Spleen (tissue), 11 donors: ENCODE measurements around the gene COCH. TPM values are rescaled to one million over a fixed set of nuclear protein-coding genes. Genes with fewer than 3 reads are reported as not detected.
"Not testable (repeated sequence)": the region's sequence is repeated elsewhere in the genome, so short reads cannot be mapped to it uniquely, and the experiment has no call there.

Experiments
- DNase-seq: peaks from one replicate; pipeline ENCODE4 v3.0.0-alpha.2; 2020
- H3K27ac ChIP-seq, 8 donors: fragments of 200-600 bp; sonication (generic) in 7 of 8; 1 replicate in 4 of 8; 2 replicates in 4 of 8; pipeline versions ENCODE4 v1.5.0 to v1.8.0; 2016 to 2021; ENCODE audit warnings: inconsistent platforms in 4 of 8, mild to moderate bottlenecking in 4 of 8, moderate library complexity in 1 of 8
- H3K27me3 ChIP-seq, 7 donors: fragments of 200-600 bp; sonication (generic) in 6 of 7; replicated peaks in 1 of 7; 1 replicate in 4 of 7; 2 replicates in 3 of 7; pipeline versions ENCODE4 v1.5.0 to v1.8.0; 2016 to 2021; ENCODE audit warnings: inconsistent platforms in 3 of 7, mild to moderate bottlenecking in 1 of 7
- H3K36me3 ChIP-seq, 6 donors: fragments of 200-600 bp; sonication (generic) in 5 of 6; 1 replicate in 4 of 6; 2 replicates in 2 of 6; pipeline versions ENCODE4 v1.5.0 to v1.8.0; 2016 to 2021; ENCODE audit warnings: inconsistent platforms in 2 of 6
- H3K4me1 ChIP-seq, 6 donors: fragments of 200-600 bp; sonication (generic) in 5 of 6; 1 replicate in 3 of 6; 2 replicates in 3 of 6; pipeline versions ENCODE4 v1.5.0 to v1.8.0; 2016 to 2021; ENCODE audit warnings: inconsistent platforms in 3 of 6
- H3K4me3 ChIP-seq, 8 donors: fragments of 200-600 bp; sonication (generic) in 7 of 8; 1 replicate in 4 of 8; 2 replicates in 4 of 8; pipeline versions ENCODE4 v1.5.0 to v1.8.0; 2016 to 2021; ENCODE audit warnings: inconsistent platforms in 4 of 8, mild to moderate bottlenecking in 4 of 8, moderate library complexity in 2 of 8
- H3K9me3 ChIP-seq, 8 donors: fragments of 200-600 bp; sonication (generic) in 7 of 8; 1 replicate in 4 of 8; 2 replicates in 4 of 8; pipeline versions ENCODE4 v1.5.0 to v1.8.0; 2016 to 2021; ENCODE audit warnings: inconsistent platforms in 4 of 8
- POLR2A ChIP-seq, 3 donors: fragments of 450-650 bp; IDR thresholded peaks; one replicate each; pipeline ENCODE4 v1.5.1; 2017; ENCODE audit warnings: antibody characterized with exemption in 3 of 3, mild to moderate bottlenecking in 1 of 3
- POLR2AphosphoS5 ChIP-seq, 3 donors: sonication (generic); formaldehyde crosslinking; IDR thresholded peaks; one replicate each; pipeline ENCODE4 v1.5.1; 2017; ENCODE audit warnings: antibody characterized with exemption in 3 of 3
- WGBS, 5 donors: extraction: QIAGEN DNeasy Blood & Tissue Kit in 3 of 5; methylation state at CpG; one replicate each; pipeline versions ENCODE4 v1.1.5 to v1.1.7; 2013 to 2018; 5-methylcytosine and 5-hydroxymethylcytosine counted together
- intact Hi-C: fragments of 100-400 bp; cut with DNase I; formaldehyde crosslinking; loops from one replicate; pipeline ENCODE4 v1.15.0; 2023; ENCODE audit warnings: low total_unique reads
- polyA plus RNA-seq, 3 donors: library from polyadenylated mRNA; stranded (reverse); fragments of 200-250 nt; gene quantifications; one replicate each; pipeline ENCODE4 v1.2.1, GENCODE V29; 2013
- total RNA-seq, 7 donors: library from RNA; depleted of rRNA in 3 of 7; stranded (reverse); fragments of >200 nt in 3 of 7; fragmentation: NEBNext Ultra II Directional in 4 of 7; extraction: Animal tissue kit (Norgen Biotek cat#: 25700) in 4 of 7; gene quantifications; one replicate each; pipeline versions ENCODE4 v1.1.0 to v1.2.1, GENCODE V29; 2016 to 2021
- TF ChIP-seq, protein P1 (sequence below), 11 experiments: fragments of 200-600 bp in 7 of 11; fragments of 450-650 bp in 4 of 11; sonication (generic) in 4 of 11; IDR thresholded peaks in 8 of 11; conservative IDR thresholded peaks in 3 of 11; 1 replicate in 7 of 11; 2 replicates in 4 of 11; pipeline versions ENCODE4 v1.4.0 to v1.8.0; 2016 to 2021; ENCODE audit warnings: antibody characterized with exemption in 11 of 11, inconsistent platforms in 4 of 11, mild to moderate bottlenecking in 1 of 11
- donor health status: healthy with polysubstance abuse.
- donor health status: DM: no; HTN: no; CAD: no; lungs with moderate emphysema.
- donor health status: DM: no; HTN: no; CAD: no.
- donor health status: Bipolar disorder and iron deficiency.
- donor health status: healthy.
- donor health status: DM: no; HTN: no; CAD: no.
- donor health status: DM: yes; HTN: yes; CAD: no.

The COCH gene
- total and polyA plus RNA-seq, 10 donors, result 1.0 to 7.0 (median 2.2) TPM

GRCh38 chr14:30921305-30921704 lies 46.9 kb downstream of the COCH start:
- H3K4me3 ChIP-seq, result no peak overlapping the region
- peaks cover 0 to 13% (median 5%) of the 10 kb centered on the region in 6 donors for H3K4me1 ChIP-seq
- H3K36me3 ChIP-seq, result peaks cover 0 to 57% (median 10%) of the 10 kb centered on the region in 6 donors
- no peaks in the 10 kb centered on the region for H3K9me3 ChIP-seq
- intact Hi-C loops, result no loop called here
- WGBS, 5 donors, result 31 to 47% (median 32%) methylated on average over 1 of the region's 1 CpG
- DNase-seq, result no peak
- no peak overlapping the region for H3K27ac ChIP-seq
- TF ChIP-seq, protein P1, sequence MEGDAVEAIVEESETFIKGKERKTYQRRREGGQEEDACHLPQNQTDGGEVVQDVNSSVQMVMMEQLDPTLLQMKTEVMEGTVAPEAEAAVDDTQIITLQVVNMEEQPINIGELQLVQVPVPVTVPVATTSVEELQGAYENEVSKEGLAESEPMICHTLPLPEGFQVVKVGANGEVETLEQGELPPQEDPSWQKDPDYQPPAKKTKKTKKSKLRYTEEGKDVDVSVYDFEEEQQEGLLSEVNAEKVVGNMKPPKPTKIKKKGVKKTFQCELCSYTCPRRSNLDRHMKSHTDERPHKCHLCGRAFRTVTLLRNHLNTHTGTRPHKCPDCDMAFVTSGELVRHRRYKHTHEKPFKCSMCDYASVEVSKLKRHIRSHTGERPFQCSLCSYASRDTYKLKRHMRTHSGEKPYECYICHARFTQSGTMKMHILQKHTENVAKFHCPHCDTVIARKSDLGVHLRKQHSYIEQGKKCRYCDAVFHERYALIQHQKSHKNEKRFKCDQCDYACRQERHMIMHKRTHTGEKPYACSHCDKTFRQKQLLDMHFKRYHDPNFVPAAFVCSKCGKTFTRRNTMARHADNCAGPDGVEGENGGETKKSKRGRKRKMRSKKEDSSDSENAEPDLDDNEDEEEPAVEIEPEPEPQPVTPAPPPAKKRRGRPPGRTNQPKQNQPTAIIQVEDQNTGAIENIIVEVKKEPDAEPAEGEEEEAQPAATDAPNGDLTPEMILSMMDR (IDR thresholded peaks at IDR 0.05 in 8 of 11, conservative IDR thresholded peaks at IDR 0.05 in 3 of 11), result no peak
- TF ChIP-seq POLR2AphosphoS5 (IDR thresholded peaks at IDR 0.05) (no peak), POLR2A (IDR thresholded peaks at IDR 0.05) (no peak)
- H3K27me3 ChIP-seq, result no peaks in the 10 kb centered on the region

- H3K4me3 ChIP-seq, result no peak overlapping the region
- no peaks in the 10 kb centered on the region for H3K27me3 ChIP-seq
- TF ChIP-seq, protein P1 (IDR thresholded peaks at IDR 0.05 in 8 of 11, conservative IDR thresholded peaks at IDR 0.05 in 3 of 11), result no peak
- TF ChIP-seq POLR2A (IDR thresholded peaks at IDR 0.05), result no peak
- TF ChIP-seq POLR2AphosphoS5 (IDR thresholded peaks at IDR 0.05), result no peak
- no peak overlapping the region for H3K27ac ChIP-seq
- 71 to 100% (median 85%) methylated on average over 2 of the region's 2 CpGs for WGBS, 5 donors
- no peaks in the 10 kb centered on the region for H3K9me3 ChIP-seq
- peaks cover 0 to 57% (median 10%) of the 10 kb centered on the region in 6 donors for H3K36me3 ChIP-seq
- intact Hi-C loops, result no loop called here
- peaks cover 0 to 13% (median 5%) of the 10 kb centered on the region in 6 donors for H3K4me1 ChIP-seq
- DNase-seq, result no peak
Measured at GRCh38 chr14:30921788-30922187, 47.4 kb downstream of the COCH start.

DNA sequence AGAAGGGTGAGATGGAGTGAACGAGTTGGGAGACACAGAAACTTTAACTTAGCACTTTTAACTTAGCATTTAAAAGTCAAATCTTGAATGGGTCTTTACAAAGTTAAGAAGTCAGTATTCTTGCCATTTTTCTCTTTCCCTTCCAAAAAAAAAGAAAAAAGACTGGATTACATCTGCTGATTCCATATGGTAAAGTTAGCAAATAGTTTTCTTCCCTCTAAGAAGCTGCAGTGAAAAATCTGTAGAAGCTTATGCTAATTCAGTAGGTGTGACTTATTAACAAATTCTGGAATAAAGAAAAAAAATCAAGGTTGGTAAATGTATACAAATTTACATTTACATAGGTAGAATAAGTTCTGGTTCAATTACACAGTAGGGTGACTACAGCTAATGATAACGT lies 50.9 kb downstream of the COCH start:
- intact Hi-C loops, result no loop called here
- H3K4me3 ChIP-seq, result no peak overlapping the region
- TF ChIP-seq POLR2AphosphoS5 (IDR thresholded peaks at IDR 0.05), result no peak
- H3K4me1 ChIP-seq, result peaks cover 0 to 16% (median 5%) of the 10 kb centered on the region in 6 donors
- H3K36me3 ChIP-seq, result peaks cover 0 to 42% (median 10%) of the 10 kb centered on the region in 6 donors
- DNase-seq, result no peak
- 85 to 91% (median 87%) methylated on average over 2 of the region's 2 CpGs for WGBS, 5 donors
- H3K9me3 ChIP-seq, result no peaks in the 10 kb centered on the region
- no peaks in the 10 kb centered on the region for H3K27me3 ChIP-seq
- H3K27ac ChIP-seq, result no peak overlapping the region

GRCh38 chr14:30928462-30928861 lies 54.1 kb downstream of the COCH start:
- Histone ChIP-seq H3K4me3 (no peak overlapping the region), H3K9me3 (no peaks in the 10 kb centered on the region), H3K27me3 (no peaks in the 10 kb centered on the region), H3K4me1 (peaks cover 0 to 3% (median 0%) of the 10 kb centered on the region in 6 donors), H3K36me3 (peaks cover 0 to 54% (median 13%) of the 10 kb centered on the region in 6 donors), H3K27ac (no peak overlapping the region)
- DNase-seq, result no peak
- intact Hi-C loops, result no loop called here
- TF ChIP-seq POLR2A (IDR thresholded peaks at IDR 0.05) (no peak), POLR2AphosphoS5 (IDR thresholded peaks at IDR 0.05) (no peak)
- TF ChIP-seq, protein P1 (IDR thresholded peaks at IDR 0.05 in 8 of 11, conservative IDR thresholded peaks at IDR 0.05 in 3 of 11), result no peak

DNA sequence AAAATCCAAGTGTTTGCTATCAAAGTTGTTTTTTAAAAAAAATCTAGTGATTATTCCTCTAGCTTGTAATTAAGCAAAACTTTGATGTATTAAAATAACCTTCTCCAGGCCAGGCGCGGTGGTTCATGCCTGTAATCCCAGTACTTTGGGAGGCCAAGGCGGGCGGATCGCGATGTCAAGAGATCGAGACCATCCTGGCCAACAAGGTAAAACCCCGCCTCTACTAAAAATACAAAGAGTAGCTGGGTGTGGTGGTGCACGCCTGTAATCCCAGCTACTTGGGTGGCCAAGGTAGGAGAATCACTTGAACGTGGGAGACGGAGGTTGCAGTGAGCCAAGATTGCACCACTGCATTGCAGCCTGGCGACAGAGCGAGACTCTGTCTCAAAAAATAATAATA lies 59.6 kb downstream of the COCH start:
- H3K4me3 ChIP-seq, DNase-seq, H3K4me1 ChIP-seq, H3K9me3 ChIP-seq, H3K27ac ChIP-seq, intact Hi-C loops, H3K27me3 ChIP-seq: not testable (repeated sequence)
- WGBS, 5 donors, result 96 to 99% (median 97%) methylated on average over 13 of the region's 13 CpGs
- H3K36me3 ChIP-seq, result peaks cover 0 to 80% (median 32%) of the 10 kb centered on the region in 6 donors
